HepG2 (cell line): ENCODE measurements around the gene NFKB2. TPM values are rescaled to one million over a fixed set of nuclear protein-coding genes. Genes with fewer than 3 reads are reported as not detected.
A peak's percentile ranks its signal among the peaks of the same experiment; 100 is the strongest.

Experiments used
- ATAC-seq: fragments of 200-7000 bp; cut with Tn5 transposase; 3 replicates; pipeline ENCODE4 v1.9.1; 2020; ENCODE audit warnings: mild to moderate bottlenecking, moderate library complexity
- BruUV-seq: library from RNA; stranded (reverse); fragments of 400-500 nt; replicated peaks from 2 replicates; lab custom pipeline; 2021; lab: Mats Ljungman, UMichigan
- CTCF ChIA-PET: fragments of 300-600 bp; formaldehyde crosslinking; extraction: SDS; loops from one replicate; lab custom pipeline; 2021; ENCODE audit warnings: low total read pairs, inconsistent platforms, low intra/inter-chr PET ratio; lab: Yijun Ruan, JAX
- POLR2A ChIA-PET: fragments of 350-600 bp; sonication (Branson Sonifier 250); formaldehyde crosslinking; loops from one replicate; lab custom pipeline; 2020; ENCODE audit warnings: antibody characterized with exemption, inconsistent platforms; lab: Yijun Ruan, JAX
- DNase-seq: peaks from one replicate; pipeline ENCODE4 v3.0.0-alpha.2; 2015; ENCODE audit warnings: low spot score
- FAIRE-seq: peaks from 3 replicates; lab custom pipeline; 2011; peaks lifted over from hg19 to GRCh38; lab: Jason Lieb, UNC
- H2AFZ ChIP-seq: one replicate; pipeline ENCODE4 v1.6.1; 2011; ENCODE audit warnings: low read length, inconsistent platforms
- H3K27ac ChIP-seq: fragments of 300-600 bp; 3 replicates; pipeline ENCODE4 v1.8.0; 2011; ENCODE audit warnings: mixed run types, mild to moderate bottlenecking, mixed read lengths, low read length, inconsistent platforms; ENCODE audit not compliant: insufficient read depth; ENCODE audit errors: extremely low read length
- H3K27me3 ChIP-seq, 2 experiments: fragments of 200-600 bp in 1 of 2; 2 replicates in 1 of 2; 3 replicates in 1 of 2; pipeline versions ENCODE4 v1.6.0 to v1.8.0; 2011; ENCODE audit warnings: low read length in 2 of 2, mild to moderate bottlenecking in 2 of 2, moderate library complexity in 2 of 2, inconsistent platforms in 1 of 2; ENCODE audit not compliant: insufficient read depth in 2 of 2, control insufficient read depth in 1 of 2
- H3K36me3 ChIP-seq, 2 experiments: fragments of 200-600 bp in 1 of 2; replicated peaks in 1 of 2; 2 replicates in 1 of 2; 3 replicates in 1 of 2; pipeline versions ENCODE4 v1.5.1 to v1.8.0; 2011; ENCODE audit warnings: low read length in 2 of 2, inconsistent platforms in 1 of 2; ENCODE audit not compliant: insufficient read depth in 2 of 2, control insufficient read depth in 1 of 2
- H3K4me1 ChIP-seq: 2 replicates; pipeline ENCODE4 v1.5.1; 2012; ENCODE audit warnings: low read length, inconsistent platforms; ENCODE audit not compliant: insufficient read depth
- H3K4me2 ChIP-seq: 2 replicates; pipeline ENCODE4 v1.6.0; 2011; ENCODE audit warnings: low read depth, low read length, inconsistent platforms
- H3K4me3 ChIP-seq, 3 experiments: fragments of 200-600 bp in 1 of 3; sonication (generic), shearing (Covaris generic) in 1 of 3; replicated peaks in 1 of 3; 2 replicates each; pipeline ENCODE4 v1.5.1; 2011 to 2016; ENCODE audit warnings: low read length in 3 of 3, inconsistent platforms in 2 of 3, low read depth in 2 of 3, mild to moderate bottlenecking in 2 of 3, control low read depth in 1 of 3, mixed read lengths in 1 of 3; ENCODE audit not compliant: insufficient read depth in 1 of 3
- H3K79me2 ChIP-seq: one replicate; pipeline ENCODE4 v1.6.1; 2011; ENCODE audit warnings: low read length, inconsistent platforms; ENCODE audit not compliant: insufficient read depth
- H3K9ac ChIP-seq: 2 replicates; pipeline ENCODE4 v1.6.0; 2011; ENCODE audit warnings: mild to moderate bottlenecking, low read depth, low read length, inconsistent platforms; ENCODE audit not compliant: insufficient read depth
- H3K9me3 ChIP-seq: 2 replicates; pipeline ENCODE4 v1.5.1; 2012; ENCODE audit warnings: mild to moderate bottlenecking, low read length
- H4K20me1 ChIP-seq: 2 replicates; pipeline ENCODE4 v1.6.0; 2011; ENCODE audit warnings: inconsistent platforms, mild to moderate bottlenecking, low read length, moderate library complexity; ENCODE audit not compliant: insufficient read depth
- AGO2 ChIP-seq: fragments of 200-400 bp; formaldehyde crosslinking; optimal IDR thresholded peaks from 2 replicates; pipeline ENCODE3; 2017; ENCODE audit warnings: mild to moderate bottlenecking, low read depth, low read length, moderate library complexity
- CBX2 ChIP-seq, 2 experiments: fragments of 200-600 bp in 1 of 2; sonication (generic); formaldehyde crosslinking in 1 of 2; IDR thresholded peaks; 2 replicates each; pipeline versions ENCODE4 v1.7.0 to v1.8.1; 2018 to 2022; ENCODE audit warnings: low read depth in 2 of 2, low read length in 1 of 2, mild to moderate bottlenecking in 1 of 2, missing genetic modification reagents in 1 of 2
- EEA1 ChIP-seq: sonication (generic); formaldehyde crosslinking; IDR thresholded peaks from 2 replicates; pipeline ENCODE4 v1.5.1; 2020; ENCODE audit warnings: mild to moderate bottlenecking, missing genetic modification reagents, borderline replicate concordance
- GATAD2A ChIP-seq: IDR thresholded peaks from 2 replicates; pipeline ENCODE4 v1.6.1; 2016
- JUND ChIP-seq: sonication (generic); formaldehyde crosslinking; IDR thresholded peaks from 2 replicates; pipeline ENCODE4 v1.8.0; 2022; ENCODE audit warnings: mild to moderate bottlenecking, missing genetic modification reagents
- MED13 ChIP-seq: sonication (generic); formaldehyde crosslinking; IDR thresholded peaks from 2 replicates; pipeline ENCODE4 v1.5.0; 2020; ENCODE audit warnings: missing genetic modification reagents
- MXD4 ChIP-seq: IDR thresholded peaks from 2 replicates; pipeline ENCODE4 v1.6.1; 2016; ENCODE audit warnings: mild to moderate bottlenecking, missing biosample characterization, missing genetic modification reagents
- NFKB2 ChIP-seq: sonication (generic); formaldehyde crosslinking; IDR thresholded peaks from 2 replicates; pipeline ENCODE4 v1.4.0; 2020; ENCODE audit warnings: missing genetic modification reagents, borderline replicate concordance
- RAD51 ChIP-seq: fragments of 450-650 bp; IDR thresholded peaks from 2 replicates; pipeline ENCODE4 v1.6.1; 2016; ENCODE audit warnings: borderline replicate concordance
- RBFOX2 ChIP-seq: fragments of 200-400 bp; formaldehyde crosslinking; IDR thresholded peaks from 2 replicates; pipeline ENCODE4 v1.6.1; 2017; ENCODE audit warnings: low read depth, mild to moderate bottlenecking, low read length
- RXRA ChIP-seq: sonication (generic); formaldehyde crosslinking; IDR thresholded peaks from 2 replicates; pipeline ENCODE4 v1.5.1; 2020; ENCODE audit warnings: missing genetic modification reagents
- SMAD1 ChIP-seq: sonication (generic); formaldehyde crosslinking; IDR thresholded peaks from 2 replicates; pipeline ENCODE4 v1.4.0; 2020; ENCODE audit warnings: missing genetic modification reagents, low read depth, mild to moderate bottlenecking, borderline replicate concordance
- ZBTB38 ChIP-seq: sonication (generic); formaldehyde crosslinking; IDR thresholded peaks from 2 replicates; pipeline ENCODE4 v1.5.1; 2020; ENCODE audit warnings: mild to moderate bottlenecking, missing genetic modification reagents
- ZFP90 ChIP-seq: sonication (generic); formaldehyde crosslinking; IDR thresholded peaks from 2 replicates; pipeline ENCODE4 v1.8.0; 2022; ENCODE audit warnings: missing genetic modification reagents, mild to moderate bottlenecking, inconsistent platforms, borderline replicate concordance
- ZNF256 ChIP-seq: sonication (generic); formaldehyde crosslinking; conservative IDR thresholded peaks from 2 replicates; pipeline ENCODE4 v1.4.0; 2020; ENCODE audit warnings: missing genetic modification reagents
- ZNF619 ChIP-seq: sonication (generic); formaldehyde crosslinking; IDR thresholded peaks from 2 replicates; pipeline ENCODE4 v1.4.0; 2020; ENCODE audit warnings: mild to moderate bottlenecking, missing genetic modification reagents
- WGBS: methylation state at CpG from one replicate; pipeline ENCODE4 v1.1.6; 2017; ENCODE audit warnings: low lambda C conversion rate; 5-methylcytosine and 5-hydroxymethylcytosine counted together
- in situ Hi-C: cut with HindIII; loops from 2 replicates; pipeline ENCODE4 v1.10.0; 2017; ENCODE audit warnings: low pct_unique_long_range_greater_than_20kb; ENCODE audit not compliant: extremely low pct_ligation_motif_present
- intact Hi-C: fragments of 100-400 bp; cut with micrococcal nuclease; formaldehyde crosslinking; loops from one replicate; pipeline ENCODE4 v1.10.0; 2022; ENCODE audit not compliant: unreplicated experiment
- polyA plus RNA-seq, 8 experiments: library from polyadenylated mRNA; depleted of rRNA in 3 of 8; stranded (reverse) in 7 of 8; unstranded in 1 of 8; fragments of >200 nt; fragmentation: Illumina TruSeq in 4 of 8; extraction: Trizol in 4 of 8; gene quantifications; 2 replicates each; pipeline versions ENCODE4 v1.2.1 to v1.2.3, GENCODE V29; 2011 to 2016; ENCODE audit warnings: low read depth in 4 of 8, missing spikeins in 1 of 8, mixed read lengths in 1 of 8; ENCODE audit not compliant: insufficient read depth in 1 of 8
- total RNA-seq, 5 experiments: library from RNA; depleted of rRNA; stranded (reverse); fragments of >200 nt; fragmentation: Illumina TruSeq; extraction: Trizol; gene quantifications; 2 replicates each; pipeline ENCODE4 v1.2.3, GENCODE V29; 2016; ENCODE audit warnings: low read depth in 1 of 5
- TF ChIP-seq, protein P1 (sequence below): sonication (generic); formaldehyde crosslinking; IDR thresholded peaks from 2 replicates; pipeline ENCODE4 v1.5.0; 2020; ENCODE audit warnings: missing genetic modification reagents
- TF ChIP-seq, protein P2 (sequence below): sonication (generic); formaldehyde crosslinking; IDR thresholded peaks from 2 replicates; pipeline ENCODE4 v1.8.1; 2022; ENCODE audit warnings: low read depth, mild to moderate bottlenecking, missing genetic modification reagents
- TF ChIP-seq, protein P3 (sequence below): sonication (generic); formaldehyde crosslinking; IDR thresholded peaks from 2 replicates; pipeline ENCODE4 v1.4.0; 2020; ENCODE audit warnings: missing genetic modification reagents

NFKB2 gene
- total and polyA plus RNA-seq, 2 of the 13 experiments (the other 11 are each of a cell fraction or from before 2014, with no cell fraction given), result 7.7 to 12.5 TPM

DNA sequence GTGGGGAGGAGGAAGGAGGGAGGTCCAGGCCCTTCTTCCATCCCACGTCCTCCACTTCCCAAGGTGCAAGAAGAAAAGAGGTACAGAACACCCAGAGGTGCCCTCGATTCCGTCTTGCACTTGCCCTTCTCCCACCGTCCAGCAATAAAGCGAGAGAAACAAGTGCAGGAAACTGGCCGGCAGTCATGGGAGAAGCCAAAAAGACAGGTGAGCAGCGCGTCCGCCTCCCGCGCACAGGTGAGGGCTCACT is 54.5 kb downstream of the NFKB2 start (continued):
- TF ChIP-seq ZFP90 (no peak), ZNF619 (CRISPR knock-in tag) (peak; percentile 60; the same call in 1 of the 2 replicates), RXRA (CRISPR knock-in tag) (0 out of 2 replicates have a peak, but pooled peaks have one; percentile 20), SMAD1 (CRISPR knock-in tag) (0 out of 2 replicates have a peak, but pooled peaks have one; percentile 17), NFKB2 (CRISPR knock-in tag) (0 out of 2 replicates have a peak, but pooled peaks have one; percentile 79), RAD51 (no peak), EEA1 (peak; percentile 30; the same call in 1 of the 2 replicates), GATAD2A (CRISPR knock-in tag) (peak; percentile 35; the same call in 1 of the 2 replicates), MXD4 (CRISPR knock-in tag) (0 out of 2 replicates have a peak, but pooled peaks have one; percentile 66)

DNA sequence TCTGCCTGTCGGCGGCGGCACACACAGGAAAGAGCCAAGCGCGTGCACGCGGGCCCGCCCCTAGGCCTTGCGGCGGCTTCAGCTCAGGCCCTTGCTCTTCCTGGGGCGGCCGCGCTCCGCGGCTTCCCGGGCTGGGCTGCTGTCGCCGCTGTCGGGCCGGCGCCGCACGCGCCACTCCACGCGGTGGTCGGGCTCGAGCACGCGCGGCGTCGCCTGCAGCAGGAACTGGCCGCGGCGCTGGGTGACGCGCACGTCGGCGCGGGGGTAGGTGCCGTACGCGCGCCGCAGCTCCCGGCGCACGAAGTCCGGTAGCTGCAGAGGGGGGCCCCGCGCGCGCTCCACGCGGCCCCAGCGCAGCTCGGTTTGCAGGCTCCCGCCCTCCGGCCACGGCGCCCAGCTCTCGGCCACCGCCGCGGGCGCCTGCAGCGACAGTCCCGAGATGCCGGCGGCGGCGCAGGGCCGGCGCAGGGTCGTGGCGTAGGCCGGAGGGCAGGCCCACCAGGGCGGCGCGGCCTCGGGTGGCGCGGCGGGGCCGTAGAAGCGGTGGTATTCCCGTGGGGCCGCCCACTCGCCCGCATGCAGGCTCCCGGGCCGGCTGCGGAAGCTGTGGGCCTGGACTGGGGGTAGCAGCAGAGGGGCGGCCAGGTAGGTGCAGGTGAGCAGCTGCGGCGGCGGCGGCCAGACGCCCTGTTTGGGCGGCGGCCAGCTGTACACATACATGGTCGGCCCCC is 55.0 kb downstream of the NFKB2 start:
- DNase-seq, result peak; percentile 75
- intact Hi-C loops, result no loop called here
- H3K9ac ChIP-seq, result peak overlapping the region; percentile 88
- no peaks in the 10 kb centered on the region for H3K9me3 ChIP-seq
- H3K36me3 ChIP-seq, result peaks cover 2 to 4% of the 10 kb centered on the region in 2 experiments; a peak in 3 of 5 replicates
- ATAC-seq, result peak; percentile 89
- ChIA-PET POLR2A (interaction anchor here (0.6 to 6.2 kb wide), 16 partner anchors 8 to 211 kb away, joined by 3 to 112 read pairs (median 5); partner anchors contain the start of genes ACTR1A, CUEDC2, FBXL15 and NFKB2), CTCF (no interaction called here)
- peaks cover 7% of the 10 kb centered on the region for H3K79me2 ChIP-seq
- H3K4me2 ChIP-seq, result peak overlapping the region; percentile 96
- BruUV-seq, result no TSS peak
- no peaks in the 10 kb centered on the region; a peak in 1 of 5 replicates for H3K27me3 ChIP-seq
- H3K4me3 ChIP-seq, result peak overlapping the region; percentile 64 to 96 (median 72)
- no peaks in the 10 kb centered on the region for H4K20me1 ChIP-seq
- FAIRE-seq, result no peak
- 0% methylated on average over 1 of the region's 104 CpGs for WGBS
- peaks cover 28% of the 10 kb centered on the region for H3K4me1 ChIP-seq
- H2AFZ ChIP-seq, result no peak overlapping the region
- in situ Hi-C loops, result no loop called here
- H3K27ac ChIP-seq, result peak overlapping the region; percentile 82
- TF ChIP-seq ZNF256, result 0 out of 2 replicates have a peak, but pooled peaks have one; percentile 41
- TF ChIP-seq CBX2 (IDR thresholded peaks at IDR 0.05; ENCODE audit: low read depth, low read length), result no peak
- TF ChIP-seq CBX2 (CRISPR knock-in tag; IDR thresholded peaks at IDR 0.05; ENCODE audit: low read depth), result 0 out of 2 replicates have a peak, but pooled peaks have one; percentile 72
- TF ChIP-seq, protein P1, sequence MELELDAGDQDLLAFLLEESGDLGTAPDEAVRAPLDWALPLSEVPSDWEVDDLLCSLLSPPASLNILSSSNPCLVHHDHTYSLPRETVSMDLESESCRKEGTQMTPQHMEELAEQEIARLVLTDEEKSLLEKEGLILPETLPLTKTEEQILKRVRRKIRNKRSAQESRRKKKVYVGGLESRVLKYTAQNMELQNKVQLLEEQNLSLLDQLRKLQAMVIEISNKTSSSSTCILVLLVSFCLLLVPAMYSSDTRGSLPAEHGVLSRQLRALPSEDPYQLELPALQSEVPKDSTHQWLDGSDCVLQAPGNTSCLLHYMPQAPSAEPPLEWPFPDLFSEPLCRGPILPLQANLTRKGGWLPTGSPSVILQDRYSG (CRISPR knock-in tag), result no peak
- TF ChIP-seq JUND (CRISPR knock-in tag), result no peak
- no peak for TF ChIP-seq ZBTB38
- TF ChIP-seq MED13, result no peak
- TF ChIP-seq, protein P2, sequence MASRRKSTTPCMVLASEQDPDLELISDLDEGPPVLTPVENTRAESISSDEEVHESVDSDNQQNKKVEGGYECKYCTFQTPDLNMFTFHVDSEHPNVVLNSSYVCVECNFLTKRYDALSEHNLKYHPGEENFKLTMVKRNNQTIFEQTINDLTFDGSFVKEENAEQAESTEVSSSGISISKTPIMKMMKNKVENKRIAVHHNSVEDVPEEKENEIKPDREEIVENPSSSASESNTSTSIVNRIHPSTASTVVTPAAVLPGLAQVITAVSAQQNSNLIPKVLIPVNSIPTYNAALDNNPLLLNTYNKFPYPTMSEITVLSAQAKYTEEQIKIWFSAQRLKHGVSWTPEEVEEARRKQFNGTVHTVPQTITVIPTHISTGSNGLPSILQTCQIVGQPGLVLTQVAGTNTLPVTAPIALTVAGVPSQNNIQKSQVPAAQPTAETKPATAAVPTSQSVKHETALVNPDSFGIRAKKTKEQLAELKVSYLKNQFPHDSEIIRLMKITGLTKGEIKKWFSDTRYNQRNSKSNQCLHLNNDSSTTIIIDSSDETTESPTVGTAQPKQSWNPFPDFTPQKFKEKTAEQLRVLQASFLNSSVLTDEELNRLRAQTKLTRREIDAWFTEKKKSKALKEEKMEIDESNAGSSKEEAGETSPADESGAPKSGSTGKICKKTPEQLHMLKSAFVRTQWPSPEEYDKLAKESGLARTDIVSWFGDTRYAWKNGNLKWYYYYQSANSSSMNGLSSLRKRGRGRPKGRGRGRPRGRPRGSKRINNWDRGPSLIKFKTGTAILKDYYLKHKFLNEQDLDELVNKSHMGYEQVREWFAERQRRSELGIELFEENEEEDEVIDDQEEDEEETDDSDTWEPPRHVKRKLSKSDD (CRISPR knock-in tag), result peak; percentile 48; the same call in 1 of the 2 replicates
- TF ChIP-seq AGO2, result peak; percentile 52
- TF ChIP-seq, protein P3, sequence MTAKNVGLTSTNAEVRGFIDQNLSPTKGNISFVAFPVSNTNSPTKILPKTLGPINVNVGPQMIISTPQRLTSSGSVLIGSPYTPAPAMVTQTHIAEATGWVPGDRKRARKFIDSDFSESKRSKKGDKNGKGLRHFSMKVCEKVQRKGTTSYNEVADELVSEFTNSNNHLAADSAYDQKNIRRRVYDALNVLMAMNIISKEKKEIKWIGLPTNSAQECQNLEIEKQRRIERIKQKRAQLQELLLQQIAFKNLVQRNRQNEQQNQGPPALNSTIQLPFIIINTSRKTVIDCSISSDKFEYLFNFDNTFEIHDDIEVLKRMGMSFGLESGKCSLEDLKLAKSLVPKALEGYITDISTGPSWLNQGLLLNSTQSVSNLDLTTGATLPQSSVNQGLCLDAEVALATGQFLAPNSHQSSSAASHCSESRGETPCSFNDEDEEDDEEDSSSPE (CRISPR knock-in tag), result 0 out of 2 replicates have a peak, but pooled peaks have one; percentile 25
- TF ChIP-seq RBFOX2, result peak; percentile 84
